T47D (cell line): ENCODE measurements around the gene NEURL1B.

Source experiments
- DNase-seq, 2 experiments: peaks; one replicate each; pipeline versions ENCODE4 v3.0.0 to v3.0.0-alpha.2; 2011 to 2012; ENCODE audit warnings: low read depth in 1 of 2, low spot score in 1 of 2
- JUND ChIP-seq: IDR thresholded peaks from 2 replicates; pipeline ENCODE4 v1.6.1; 2012; ENCODE audit warnings: low read depth
- in situ Hi-C: cut with HindIII; loops from 2 replicates; pipeline ENCODE4 v1.10.0; 2016; ENCODE audit warnings: low sequenced_read_pairs, low pct_unique_long_range_greater_than_20kb

Gene NEURL1B

DNA sequence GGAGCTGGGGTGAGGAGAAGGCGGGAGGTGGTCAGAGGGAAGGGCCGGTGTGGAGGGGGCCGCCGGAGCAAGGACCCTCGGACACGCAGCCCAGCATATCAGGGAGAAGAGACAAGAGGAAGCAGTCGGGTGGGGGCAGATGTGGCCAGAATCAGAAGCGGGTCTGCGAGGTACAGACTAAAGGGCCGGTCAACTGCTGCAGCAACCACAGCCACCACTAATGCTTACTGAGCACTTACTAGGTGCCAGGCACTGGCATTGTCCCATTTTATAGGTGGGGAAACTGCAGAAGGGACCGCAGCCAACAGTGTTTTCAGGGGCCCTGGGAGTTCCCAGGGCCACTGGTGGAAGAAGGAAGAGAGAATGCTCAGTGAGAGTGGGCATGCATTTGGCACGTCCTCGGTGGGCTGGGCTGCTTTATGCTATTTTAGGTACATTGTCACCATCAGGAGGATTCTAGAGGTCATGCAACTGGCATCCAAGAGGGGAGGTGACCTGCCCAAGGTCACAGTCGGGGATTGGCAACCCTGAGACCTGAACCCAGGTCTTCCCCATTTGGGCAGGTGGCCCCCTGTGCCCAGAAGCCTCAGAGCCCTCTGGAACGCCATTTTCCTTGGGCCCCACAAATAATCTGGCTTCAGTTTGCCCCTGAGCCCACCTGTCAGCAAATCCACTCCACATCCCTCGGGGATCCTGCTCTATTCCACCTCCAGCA, 76.6 kb downstream of the NEURL1B start:
- no peak for TF ChIP-seq JUND
- in situ Hi-C loops: no loop called here
- DNase-seq: no peak

DNA sequence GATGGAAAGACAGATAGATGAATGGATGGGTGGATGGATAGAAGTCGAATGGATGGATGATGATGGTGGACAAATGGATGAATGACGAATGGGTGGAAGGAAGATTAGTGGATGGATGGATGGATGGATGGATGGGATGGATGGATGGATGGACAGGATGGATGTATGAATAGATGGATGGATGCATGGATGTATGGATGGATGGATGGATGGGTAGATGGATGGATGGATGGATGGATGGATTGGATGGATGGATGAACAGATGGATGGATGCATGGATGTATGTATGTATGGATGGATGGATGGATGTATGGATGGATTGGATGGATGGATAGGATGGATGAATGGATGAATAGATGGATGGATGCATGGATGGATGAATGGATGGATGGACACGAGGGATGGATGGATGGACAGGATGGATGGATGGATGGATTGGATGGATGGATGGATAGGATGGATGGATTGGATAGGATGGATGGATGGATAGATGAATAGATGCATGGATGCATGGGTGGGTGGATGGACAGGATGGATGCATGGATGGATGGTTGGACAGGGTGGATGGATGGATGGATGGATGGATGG, 77.6 kb downstream of the NEURL1B start:
- in situ Hi-C loops: no loop called here
- TF ChIP-seq JUND: no peak
- no peak for DNase-seq

DNA sequence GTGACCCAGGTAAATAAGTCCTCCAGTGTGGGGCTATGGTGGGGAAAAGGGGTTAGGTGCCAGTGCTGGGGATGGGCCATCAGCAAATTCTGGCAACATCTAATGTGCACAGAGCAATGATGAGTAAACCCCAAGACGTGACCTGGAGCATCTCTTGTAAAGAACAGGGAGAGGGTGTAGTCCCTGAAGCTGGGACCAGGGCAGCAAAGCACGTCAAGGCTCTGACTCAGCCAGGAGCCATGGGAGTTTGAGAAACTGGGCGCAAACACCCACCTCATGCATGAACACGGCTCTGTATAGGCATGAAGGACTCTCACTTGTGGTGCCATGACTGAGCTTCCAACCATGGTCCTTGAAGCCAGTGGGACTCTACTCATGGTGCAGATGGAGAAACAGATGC, 78.1 kb downstream of the NEURL1B start:
- TF ChIP-seq JUND: no peak
- no peak for DNase-seq
- in situ Hi-C loops: no loop called here

DNA sequence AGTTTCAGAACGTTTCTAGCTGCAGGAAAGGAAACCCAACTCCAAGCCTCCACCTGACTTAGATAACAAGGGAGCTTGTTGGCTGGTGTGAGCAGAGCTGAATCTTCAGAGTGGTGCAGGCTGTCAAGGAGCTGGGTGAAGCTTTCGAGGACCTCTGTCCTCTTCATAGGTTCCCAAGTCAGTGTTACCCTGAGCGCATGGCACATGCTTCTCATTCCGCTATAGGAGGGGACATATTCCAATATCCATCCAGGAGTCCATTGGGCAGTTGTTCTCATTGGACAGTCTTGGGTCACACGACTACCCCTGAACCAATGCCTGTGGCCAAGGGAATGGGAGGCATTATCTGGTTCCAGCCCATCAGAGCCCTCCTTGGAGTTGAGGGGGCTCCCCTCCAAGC, 79.6 kb downstream of the NEURL1B start:
- no peak for TF ChIP-seq JUND
- no peak for DNase-seq
- in situ Hi-C loops: no loop called here

DNA sequence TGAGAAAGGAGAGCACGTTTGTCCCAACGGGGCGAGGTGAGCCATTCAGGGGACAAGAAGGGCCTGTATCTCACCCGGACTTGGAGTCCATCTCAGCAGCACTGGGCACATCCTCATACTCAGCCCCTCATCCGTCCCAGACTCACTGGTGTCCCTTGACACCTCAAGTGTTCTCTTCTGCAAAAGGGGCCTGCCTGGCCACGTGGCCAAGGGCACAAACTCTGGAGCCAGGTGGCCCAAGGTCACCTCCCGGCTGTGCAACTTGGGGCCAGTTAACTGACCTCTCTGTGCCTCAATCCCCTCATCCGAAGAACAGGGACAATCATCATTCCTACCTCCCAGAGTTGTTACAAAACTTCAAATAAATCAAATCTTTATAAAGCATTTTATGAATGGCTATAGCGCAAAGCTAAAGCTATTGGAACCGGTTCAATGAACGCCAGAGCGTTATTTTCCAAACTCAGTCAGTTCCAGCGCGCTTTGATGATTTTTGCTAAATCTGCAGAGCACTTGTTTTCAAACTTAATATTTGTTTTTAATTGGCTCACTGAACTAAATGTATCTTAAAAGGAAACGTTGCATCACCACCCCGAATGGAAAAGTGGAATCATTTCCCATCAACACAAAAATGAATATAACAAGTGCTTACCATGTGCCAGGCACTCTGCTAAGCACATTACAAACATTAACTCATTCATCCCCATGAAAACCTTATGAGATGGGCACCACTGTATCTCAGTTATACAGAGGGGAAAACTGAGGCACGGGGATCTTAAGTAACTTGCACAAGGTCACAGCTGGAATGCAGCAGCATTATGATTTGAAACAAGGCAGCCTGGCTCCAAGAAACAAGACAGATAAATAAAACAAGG, 80.6 kb downstream of the NEURL1B start:
- TF ChIP-seq JUND: no peak
- in situ Hi-C loops: no loop called here
- DNase-seq: no peak

DNA sequence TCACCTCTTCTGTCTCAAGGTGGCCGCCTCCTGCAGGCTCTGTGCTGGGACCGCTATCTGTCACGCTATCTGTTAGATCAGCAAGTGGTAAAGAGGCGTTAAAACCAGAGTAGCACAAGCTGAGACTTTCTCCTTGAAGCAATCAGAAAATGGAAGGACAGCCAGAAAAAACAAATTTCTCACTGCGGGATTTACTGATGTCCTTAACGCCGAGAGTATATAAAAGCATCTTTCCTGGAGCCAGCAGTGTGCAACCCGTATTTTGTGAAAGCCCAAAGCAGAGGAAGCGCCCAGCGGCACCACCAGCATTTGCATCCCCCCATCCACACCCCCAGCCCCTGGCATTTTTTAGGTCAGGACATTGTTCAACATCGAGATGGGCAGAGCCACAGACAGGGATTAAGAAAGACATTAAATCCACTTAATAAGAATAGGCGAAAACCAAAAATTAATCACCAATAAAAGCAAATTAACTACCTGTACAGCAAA, 81.3 kb downstream of the NEURL1B start:
- no peak for TF ChIP-seq JUND
- in situ Hi-C loops: no loop called here
- no peak for DNase-seq

DNA sequence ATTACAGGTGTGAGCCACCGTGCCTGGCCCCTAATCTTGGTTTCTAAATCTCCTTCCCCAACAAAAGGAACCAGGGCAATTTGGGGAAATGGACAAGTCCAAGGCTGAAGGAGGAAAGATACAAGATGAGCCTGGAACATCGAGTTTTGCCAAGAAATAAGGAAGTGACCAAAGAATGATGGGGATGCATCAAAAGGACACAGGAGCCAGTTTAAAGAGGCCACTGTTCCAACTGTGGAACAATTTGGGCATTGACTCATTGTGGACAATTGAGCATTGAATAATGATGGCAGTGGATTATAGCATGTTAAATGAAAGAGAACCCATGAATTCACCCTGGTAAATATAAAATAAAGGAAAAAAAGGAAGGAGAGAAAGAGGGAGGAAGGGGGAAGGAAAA, 82.4 kb downstream of the NEURL1B start:
- no peak for DNase-seq
- no peak for TF ChIP-seq JUND
- in situ Hi-C loops: no loop called here

DNA sequence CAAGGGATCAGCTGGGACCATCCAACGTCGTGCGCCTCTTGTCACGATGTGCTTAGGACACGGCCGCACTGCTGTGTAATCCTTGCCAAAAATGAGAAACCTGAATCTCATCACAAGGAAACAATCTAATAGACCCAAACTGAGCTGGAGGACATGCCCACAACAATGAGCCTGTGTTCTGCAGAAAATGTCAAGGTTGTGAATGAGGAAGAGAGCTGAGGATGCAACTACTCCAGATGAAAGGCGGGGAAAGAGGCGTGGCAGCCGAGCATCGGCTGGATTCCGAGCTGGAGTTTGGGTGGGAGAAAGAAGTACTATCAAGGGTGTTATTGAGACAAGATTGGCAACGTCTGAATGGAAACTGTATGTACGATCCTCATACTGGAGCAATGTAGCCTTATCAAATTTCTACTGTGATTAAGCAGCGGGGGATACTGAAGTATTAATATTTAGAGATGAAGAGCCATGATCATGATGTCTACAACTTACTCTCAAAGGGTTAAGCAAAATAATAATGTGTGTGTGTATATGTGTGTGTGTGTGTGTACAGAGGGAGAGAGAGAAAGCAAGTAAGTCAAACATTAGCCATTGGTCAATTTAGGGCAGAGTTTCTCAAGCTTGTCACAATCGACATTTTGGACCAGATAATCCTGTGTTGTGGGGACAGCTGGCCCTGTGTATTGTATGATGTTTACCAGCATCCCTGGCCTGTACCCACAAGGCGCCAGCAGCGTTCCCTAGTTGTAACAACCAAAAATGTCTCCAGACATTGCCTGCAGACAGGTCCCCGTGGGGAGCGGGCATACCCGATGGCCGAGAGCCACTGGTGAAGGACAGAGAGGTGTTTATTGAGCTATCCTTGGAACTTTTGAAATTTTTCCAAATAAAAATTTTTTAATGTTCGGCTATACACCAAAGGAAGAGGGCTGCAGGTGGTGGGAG, 83.5 kb downstream of the NEURL1B start:
- no peak for DNase-seq
- in situ Hi-C loops: no loop called here
- TF ChIP-seq JUND: no peak

DNA sequence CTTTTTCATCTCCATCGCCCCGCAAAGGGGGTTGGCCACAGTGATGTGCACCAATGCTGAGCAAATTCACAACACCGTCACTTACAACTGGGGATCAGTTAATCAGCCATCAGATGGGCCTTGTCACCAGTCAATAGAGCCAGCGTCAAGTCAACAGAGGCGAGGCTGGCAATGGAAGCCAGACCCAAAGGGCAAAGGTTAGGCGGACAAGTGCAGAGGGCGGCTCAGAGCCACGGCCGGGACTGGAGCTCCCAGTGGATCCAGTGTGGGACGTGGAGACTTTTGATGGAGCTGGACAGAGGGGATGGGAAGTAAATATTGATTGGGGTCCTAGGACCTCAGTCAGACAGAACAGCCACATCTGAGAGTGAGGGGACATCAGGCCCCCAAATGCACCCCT, 84.2 kb downstream of the NEURL1B start:
- TF ChIP-seq JUND: no peak
- in situ Hi-C loops: no loop called here
- DNase-seq: no peak

DNA sequence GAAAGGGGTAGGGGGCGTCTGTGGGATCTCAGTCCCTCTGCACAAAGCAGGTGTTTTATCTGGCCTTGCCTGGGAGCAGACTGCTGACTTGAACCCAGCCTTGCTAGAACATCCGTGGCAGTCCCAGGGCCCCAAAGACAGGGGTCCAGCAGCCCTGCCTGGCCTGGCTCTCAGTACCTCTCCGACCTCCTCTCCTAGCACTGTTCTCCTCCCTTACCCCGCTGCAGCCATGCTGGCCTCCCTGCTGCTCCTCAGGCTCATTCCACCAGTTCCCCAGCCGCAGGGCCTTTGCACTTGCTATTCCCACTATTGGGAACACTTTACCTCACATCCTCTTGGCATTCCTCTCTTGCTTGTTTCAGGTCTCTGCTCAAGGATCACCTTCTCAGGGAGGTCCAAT, 84.7 kb downstream of the NEURL1B start:
- DNase-seq: no peak
- in situ Hi-C loops: no loop called here
- no peak for TF ChIP-seq JUND

DNA sequence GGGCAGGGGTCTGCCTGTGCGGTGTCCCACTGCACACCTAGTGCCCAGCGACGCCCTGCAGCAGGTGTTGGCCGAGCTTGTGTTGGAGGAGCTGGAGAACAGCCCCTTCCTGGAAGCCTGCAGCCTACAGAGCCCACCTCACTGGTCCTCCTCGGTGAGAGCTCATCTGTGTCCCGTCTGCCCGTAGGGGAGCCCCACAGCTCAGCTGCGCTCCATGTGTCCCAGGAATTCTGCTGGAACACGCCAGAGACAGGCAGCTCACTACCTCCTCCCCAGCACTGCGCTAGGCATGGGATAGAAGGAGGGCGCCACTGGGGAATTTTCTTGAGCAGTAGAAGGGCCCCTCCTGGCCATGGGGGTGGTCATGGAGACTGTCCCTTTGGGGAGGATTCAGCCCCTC, 85.9 kb downstream of the NEURL1B start:
- DNase-seq: no peak
- in situ Hi-C loops: no loop called here
- no peak for TF ChIP-seq JUND

DNA sequence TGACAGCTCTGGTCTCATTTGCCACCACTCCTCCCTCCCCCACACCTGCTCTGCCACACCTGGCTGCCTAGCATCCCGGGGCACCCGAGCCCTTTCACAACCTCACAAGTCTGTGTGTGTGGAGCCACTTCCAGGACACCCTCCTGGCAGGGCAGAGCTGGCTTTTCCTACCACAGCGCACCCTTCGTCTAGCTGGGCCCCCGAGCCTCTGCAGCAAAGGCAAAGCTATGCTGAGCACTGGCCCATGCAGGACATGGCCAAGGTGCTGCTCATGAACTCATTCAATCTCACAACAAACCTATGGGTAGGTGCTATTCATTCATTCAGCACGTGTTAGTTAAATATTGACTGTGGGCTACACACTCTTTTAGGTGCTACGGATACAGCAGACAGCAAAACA, 86.5 kb downstream of the NEURL1B start:
- DNase-seq: no peak
- in situ Hi-C loops: no loop called here
- no peak for TF ChIP-seq JUND
